Fibroblast of skin of right biceps (primary cell): ENCODE data around the gene CTAGE6.
A peak's percentile ranks its signal among the peaks of the same experiment; 100 is the strongest.
"Not testable (repeated sequence)": the region's sequence is repeated elsewhere in the genome, so short reads cannot be mapped to it uniquely, and the experiment has no call there.

Experiments used
- DNase-seq: peaks from one replicate; pipeline ENCODE4 v3.0.0-alpha.2; 2013

CTAGE6 gene, protein sequence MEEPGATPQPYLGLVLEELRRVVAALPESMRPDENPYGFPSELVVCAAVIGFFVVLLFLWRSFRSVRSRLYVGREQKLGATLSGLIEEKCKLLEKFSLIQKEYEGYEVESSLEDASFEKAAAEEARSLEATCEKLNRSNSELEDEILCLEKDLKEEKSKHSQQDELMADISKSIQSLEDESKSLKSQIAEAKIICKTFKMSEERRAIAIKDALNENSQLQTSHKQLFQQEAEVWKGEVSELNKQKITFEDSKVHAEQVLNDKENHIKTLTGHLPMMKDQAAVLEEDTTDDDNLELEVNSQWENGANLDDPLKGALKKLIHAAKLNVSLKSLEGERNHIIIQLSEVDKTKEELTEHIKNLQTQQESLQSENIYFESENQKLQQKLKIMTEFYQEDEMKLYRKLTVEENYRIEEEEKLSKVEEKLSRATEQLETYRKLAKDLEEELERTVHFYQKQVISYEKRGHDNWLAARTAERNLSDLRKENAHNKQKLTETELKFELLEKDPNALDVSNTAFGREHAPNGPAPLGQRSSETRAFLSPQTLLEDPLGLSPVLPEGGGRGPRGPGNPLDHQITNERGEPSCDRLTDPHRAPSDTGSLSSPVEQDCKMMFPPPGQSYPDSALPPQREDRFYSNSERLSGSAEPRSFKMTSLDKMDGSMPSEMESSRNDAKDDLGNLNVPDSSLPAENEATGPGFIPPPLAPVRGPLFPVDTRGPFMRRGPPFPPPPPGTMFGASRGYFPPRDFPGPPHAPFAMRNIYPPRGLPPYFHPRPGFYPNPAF

DNA sequence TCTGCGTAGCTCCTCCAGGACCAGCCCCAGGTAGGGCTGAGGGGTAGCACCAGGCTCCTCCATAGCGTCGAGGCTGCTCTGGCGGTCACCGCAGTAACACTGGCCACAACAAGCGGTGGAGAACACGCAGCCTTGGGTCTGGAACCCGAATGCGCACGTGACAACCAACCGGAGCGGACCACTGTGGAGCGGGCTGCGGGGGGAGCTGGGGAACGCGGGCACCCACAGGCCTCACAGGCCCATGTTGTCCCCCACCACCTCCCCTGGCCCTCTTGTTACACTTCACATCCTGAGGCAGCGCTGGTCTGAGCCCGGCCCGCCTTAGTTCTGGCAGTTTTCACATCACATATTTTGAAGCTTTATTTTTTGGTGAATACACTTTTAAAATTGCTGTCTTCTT, at the start of gene CTAGE6:
CTAGE6 (minus strand) TSS at position 101 of the 400 bp plus-strand sequence; CDS start at position 63, 38 bp downstream.
- DNase-seq, result not testable (repeated sequence)

DNA sequence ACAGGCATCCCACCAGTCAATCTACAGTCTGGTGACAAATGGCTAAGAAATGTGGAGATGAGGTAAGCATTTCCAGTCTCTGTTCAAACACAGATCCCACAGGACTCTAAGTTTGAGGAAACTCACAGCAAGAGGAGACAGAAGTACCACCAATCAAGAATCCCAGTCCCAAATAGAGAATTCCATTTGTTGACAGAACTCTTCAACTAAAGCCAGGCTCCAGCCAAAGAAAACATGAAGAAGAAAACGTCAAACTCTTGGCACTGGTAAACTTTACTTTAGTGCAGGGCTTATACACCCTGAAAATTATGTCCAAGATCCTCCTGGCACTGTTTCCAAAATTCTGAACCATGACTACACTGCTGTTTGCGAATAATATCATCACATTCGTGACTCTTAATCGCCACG, 49.2 kb upstream of the CTAGE6 start:
- DNase-seq, result not testable (repeated sequence)

DNA sequence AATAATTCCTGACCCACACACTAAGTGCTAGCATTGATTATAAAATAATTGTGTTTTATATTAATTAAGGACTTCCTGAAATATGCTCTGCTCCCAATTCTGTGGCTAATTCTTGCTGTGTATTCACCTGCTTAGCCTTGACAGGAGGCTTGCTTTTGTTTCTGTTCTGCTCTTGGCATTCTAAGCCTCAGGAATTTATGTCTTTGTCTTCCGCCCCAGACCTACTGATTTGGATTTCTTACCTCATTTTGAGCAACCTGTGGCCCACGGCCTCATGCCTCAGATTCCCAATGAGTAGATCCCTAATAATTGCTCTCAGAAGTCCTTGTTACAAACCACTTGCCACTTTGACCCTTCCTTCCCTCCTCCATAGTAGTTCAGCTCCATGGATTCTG, 40.4 kb upstream of the CTAGE6 start:
- not testable (repeated sequence) for DNase-seq

DNA sequence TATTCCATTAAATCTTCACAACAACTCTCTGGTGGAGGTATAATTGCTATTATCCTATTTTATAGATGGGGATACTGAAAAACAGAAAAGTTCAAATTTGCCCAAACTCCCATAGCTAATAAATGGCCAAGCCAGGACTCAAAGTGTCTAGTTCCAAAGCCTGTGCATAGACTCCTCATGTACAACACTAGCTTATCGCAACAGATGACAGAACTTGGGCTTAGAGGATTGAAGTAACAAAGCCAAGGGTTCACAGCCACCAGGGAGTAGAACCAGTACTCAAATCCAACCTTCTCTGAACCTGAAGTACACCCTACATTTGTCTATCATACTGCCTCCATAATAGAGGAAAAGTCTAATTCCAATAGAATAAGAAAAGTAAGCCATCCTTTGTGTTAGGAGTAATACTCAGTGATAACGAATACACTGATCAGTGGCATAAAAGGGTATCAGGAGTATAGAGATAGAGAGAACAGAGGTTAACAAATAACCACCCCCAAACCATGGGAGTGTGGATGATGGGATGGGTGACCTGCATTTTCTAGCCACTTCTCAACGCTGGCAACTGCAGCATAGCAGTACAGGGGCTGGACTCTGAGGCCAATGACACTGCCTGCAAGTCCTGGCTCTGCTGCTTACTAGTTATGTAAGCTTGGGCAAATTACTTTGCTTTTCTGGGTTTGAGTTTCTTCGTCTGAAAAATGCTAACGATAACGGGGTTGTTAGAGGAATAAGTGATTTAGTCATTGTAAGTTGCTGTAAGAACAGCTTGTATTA, 39.8 kb upstream of the CTAGE6 start:
- not testable (repeated sequence) for DNase-seq

DNA sequence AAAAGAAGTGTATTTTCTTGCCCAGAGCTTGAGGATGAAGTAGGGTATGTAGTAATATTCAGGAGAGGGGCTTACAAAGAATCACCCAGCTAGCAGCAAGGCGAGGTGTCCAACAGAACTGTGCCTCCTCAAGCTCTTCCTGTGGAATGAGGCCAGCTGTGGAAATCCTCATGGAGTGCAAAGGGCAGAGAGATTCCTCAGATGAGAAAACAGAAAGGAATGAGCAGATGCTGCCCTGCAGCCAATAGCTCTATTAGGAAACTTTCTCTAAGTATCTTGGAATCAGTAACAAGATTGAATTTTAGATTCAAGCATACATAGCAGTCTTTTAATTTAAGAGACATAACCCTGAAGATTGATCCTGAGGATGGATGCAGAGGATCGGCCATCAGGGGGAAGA, 38.2 kb upstream of the CTAGE6 start:
- not testable (repeated sequence) for DNase-seq

DNA sequence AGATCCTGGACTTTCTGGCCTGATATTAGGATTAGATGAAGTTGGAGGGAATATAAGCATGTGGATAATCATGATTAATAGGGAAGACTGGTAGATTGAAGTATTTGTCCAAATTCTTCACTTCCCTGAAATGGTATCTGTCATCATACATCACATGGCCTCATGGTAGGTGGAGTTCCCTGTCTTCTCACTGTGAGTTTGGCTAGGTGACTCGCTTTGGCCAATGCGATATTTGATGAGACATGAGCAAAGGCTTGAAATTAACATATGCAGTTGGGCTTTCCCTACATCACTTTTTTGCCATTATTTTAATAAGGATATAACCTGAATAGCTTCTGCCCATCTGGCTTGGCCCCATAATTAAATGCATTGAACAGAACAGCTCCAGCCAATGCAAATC, 35.1 kb upstream of the CTAGE6 start:
- DNase-seq, result not testable (repeated sequence)

DNA sequence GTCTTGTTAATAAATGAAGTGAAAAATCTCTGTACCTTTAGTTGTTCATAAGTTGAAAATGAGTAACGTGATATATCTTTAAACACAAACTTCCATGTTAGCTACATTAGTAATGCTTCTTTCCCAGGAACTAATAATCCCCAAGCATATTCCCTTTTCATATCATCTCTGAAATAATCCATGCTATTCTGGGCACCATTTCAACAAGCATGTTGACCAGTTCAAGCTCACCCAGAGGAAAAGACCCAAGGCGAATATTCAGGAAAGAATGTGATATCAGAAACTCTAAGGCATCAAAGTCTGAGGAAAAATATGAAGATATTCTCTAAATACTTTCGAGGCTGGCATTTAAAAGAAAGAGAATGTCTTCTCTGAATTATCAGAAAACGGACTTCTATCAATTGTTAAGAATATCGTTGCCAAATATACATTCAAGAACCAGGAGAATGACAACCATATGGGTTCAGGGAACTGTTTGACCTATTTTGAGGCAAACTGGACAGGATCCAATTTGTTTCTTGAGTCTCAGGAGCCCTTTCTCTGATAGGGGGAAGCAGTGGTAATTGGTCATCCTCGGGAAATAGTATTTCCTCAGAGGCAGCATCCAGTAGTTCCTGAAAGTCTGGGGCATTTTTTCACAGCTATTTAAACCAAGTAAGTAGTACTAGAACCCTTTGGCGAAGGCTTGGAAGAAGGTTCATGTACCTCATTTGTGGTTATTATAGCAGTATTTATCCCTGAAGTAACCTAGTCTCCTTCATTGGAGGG, 28.1 kb upstream of the CTAGE6 start:
- DNase-seq, result not testable (repeated sequence)

DNA sequence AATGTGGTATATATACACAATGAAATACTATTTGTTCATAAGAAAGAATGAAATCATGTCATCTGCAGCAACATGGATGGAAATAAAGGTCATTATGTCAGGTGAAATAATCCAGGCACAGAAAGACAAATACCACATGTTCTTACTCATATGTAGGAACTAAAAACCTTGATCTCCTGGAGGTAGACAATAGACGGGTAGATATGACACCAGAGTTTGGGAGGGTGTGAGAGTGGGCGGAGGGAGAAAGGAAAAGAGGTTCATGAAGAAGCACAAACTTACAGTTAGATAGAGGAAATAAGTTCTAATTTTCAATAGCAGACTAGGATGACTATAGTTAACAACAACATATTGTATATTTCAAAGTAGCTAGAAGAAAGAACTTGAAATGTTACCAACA, 22.1 kb upstream of the CTAGE6 start:
- DNase-seq, result not testable (repeated sequence)

DNA sequence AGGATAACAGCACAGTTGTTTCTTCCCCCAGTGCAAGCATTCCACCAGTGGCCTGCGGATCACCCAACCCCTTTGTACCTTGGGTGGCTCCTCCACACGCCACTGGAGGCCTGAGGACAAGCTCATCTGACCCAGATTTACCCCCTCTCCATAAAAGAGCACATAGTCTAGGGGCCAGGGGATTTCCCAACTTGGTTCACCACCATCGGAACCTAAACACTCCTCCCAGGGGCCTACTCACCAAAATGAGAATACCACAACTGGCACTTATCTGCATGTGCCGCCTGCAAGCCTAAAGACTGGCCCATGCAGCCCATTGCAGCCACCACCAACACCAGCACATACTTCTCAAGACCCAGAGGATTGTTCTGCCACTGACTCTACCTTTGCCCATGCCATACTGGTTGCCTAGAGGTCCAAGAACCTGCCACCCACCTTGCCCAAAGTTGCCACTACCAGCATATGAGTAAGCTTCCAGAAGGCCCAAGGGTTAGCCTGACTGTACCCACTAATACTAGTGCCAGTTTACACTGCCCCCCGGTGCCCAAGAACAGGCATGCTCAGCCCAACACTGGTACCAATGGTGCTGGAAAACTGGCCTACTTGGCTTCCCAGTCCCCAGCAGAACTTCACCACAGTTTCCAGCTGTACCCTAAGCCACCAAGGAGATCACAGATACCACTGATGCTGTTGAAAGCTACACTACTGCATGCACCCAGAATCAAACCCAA, 15.4 kb upstream of the CTAGE6 start:
- DNase-seq, result not testable (repeated sequence)

DNA sequence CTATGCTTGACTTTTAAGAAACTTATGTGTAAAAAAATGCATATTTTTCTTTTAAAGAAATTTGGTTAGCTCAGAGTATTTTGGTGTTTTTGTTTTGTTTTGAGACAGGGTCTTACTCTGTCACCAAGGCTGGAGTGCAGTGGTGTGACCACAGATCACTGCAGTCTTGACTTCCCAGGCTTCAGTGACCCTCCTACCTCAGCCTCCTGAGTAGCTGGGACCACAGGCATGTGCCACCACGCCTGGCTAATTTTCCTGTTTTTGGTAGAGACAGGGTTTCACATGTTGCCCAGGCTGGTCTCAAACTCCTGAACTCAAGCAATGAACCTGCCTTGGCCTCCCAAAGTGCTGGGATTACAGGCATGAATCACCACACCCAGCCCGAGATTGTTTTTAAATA, 10.0 kb upstream of the CTAGE6 start:
- not testable (repeated sequence) for DNase-seq

DNA sequence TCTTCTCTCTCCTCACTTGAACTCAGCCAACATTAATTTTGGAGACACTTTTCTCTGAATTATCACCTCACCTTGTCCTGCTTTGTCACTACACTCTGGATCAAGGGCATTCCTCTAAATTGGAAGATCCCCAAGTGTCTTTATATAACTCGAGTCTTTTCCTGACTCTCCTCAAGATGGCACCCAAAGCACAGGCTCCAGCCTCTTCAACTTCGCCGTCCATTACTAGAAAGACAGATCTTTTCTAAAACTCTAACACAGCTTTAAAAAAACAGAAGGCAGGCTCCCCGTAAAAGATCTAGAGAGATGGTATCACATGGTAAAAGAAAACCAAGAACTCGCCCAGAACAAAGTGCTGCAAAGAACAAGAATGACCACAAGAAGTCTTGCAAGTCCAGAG, 8.2 kb upstream of the CTAGE6 start:
- not testable (repeated sequence) for DNase-seq

DNA sequence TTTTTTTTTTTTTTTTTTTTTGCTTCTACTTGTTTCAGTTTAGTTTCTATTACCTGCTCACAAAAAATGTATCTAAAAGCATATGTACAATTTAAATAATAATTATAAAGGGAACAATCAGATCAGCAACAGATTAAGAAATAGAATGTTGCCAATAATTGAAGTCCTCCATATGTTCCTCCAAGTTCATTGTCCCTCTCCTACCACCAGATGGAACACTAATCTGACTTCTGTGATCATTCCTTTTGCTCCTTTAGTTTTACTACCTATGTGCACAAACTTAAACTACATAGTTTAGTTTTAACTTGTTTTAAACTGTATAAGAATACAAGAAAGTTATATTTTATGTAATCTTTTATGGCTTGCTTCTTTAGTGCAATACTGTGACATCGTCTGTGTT, 5.6 kb upstream of the CTAGE6 start:
- DNase-seq, result not testable (repeated sequence)

DNA sequence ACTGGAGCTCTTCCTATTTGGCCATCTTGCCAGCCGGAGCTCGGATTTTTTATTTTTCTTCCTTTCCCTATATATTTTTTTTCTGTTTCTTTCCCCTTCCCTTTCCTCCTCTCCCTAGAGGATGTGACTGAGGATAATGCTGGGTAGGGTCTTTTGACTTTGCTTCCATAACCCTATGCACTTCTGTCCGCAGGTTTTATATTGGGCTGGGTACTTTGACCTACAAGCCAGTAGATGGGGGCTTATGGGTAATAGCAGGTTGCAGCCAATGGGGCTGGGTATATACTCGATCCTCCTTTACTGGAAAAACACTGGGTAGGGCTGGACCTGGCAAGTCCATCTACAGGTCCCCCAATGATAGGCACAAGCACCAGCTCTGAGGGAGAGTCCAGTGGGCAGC, 12.2 kb downstream of the CTAGE6 start:
- DNase-seq, result not testable (repeated sequence)

DNA sequence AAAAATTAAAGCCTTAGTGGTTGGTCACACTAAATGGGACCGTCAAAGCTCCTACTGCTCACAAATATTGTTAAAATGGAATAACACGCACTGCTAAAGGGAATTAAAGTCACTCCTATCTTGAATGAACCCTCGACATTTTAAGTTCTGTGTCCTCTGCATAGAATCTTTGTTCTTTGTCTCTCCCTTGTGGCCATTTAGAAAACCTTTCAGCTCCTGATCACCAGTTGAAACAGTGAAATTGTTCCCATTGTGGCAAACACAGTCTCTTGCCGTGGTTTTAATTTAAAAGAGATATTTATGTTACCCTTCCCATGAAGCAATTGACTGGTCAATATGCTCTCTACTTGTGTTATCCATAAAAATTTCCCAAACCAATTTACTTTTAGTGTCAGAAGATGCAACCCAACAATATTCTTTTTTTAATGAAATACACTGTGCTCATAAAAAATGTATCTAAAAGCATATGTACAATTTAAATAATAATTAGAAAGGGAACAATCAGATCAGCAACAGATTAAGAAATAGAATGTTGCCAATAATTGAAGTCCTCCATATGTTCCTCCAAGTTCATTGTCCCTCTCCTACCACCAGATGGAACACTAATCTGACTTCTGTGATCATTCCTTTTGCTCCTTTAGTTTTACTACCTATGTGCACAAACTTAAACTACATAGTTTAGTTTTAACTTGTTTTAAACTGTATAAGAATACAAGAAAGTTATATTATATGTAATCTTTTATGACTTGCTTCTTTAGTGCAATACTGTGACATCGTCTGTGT, 20.3 kb downstream of the CTAGE6 start:
- peak; percentile 53 for DNase-seq

DNA sequence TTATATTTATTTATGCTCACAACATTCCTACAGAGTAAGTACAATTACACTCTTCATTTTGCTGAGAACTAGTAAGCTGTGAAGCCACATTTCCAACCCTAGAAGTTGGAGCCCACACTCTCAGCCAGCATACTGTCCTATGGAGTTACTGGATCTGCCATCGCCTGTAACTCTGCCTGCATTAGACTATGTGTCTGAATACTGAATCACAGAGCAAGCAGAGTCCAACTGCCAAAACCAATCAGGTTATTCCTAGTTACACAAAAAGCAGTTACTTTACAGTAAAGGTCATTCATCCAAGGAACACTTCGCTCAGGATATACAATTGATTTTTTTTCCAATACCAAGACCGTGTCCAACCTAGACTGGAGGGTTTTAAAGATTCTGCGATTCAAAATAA, 21.5 kb downstream of the CTAGE6 start:
- DNase-seq, result no peak

DNA sequence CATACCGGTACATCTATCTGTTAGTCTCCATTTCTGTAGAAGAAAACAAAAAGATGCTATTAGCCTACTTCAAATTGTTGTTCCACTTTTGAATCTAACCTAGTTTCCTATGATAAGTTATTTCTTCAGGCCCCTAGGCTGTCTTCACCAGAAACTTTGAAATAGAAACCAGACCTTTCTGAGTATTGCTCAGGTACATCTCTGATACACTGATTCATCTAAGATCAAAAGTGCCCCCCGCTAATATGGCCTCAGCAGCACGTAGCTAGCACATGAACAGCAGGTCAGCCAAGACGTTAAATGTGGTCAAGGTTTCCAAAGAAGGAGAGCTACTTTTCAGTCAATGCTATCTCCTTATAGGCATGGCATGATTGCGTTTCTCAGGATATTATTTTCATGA, 23.6 kb downstream of the CTAGE6 start:
- DNase-seq, result no peak

DNA sequence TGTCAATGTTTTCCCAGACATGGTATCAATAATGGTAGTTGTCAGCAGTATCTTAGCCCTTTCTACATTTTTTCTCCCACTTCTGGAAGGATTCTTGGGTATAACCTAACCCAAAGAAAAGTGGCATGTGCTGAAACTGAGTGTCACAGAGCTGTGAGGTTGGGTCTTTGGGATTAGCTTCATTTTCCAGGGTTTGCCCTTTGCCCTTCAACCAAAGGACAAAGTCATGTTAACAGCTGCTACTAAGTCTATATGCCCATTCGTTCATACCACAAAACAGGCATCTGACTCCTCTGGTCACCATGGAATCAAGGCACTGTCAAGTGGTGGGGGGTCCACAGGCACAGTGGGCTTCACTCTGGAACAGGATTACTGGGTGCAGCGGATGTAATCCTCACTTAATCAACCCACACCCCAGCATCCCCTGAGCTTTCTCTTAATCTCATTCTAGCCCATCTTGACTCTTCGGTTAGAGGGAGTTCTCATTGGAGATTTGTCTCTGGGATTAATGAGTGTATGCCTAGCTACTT, 29.1 kb downstream of the CTAGE6 start:
- DNase-seq, result no peak

DNA sequence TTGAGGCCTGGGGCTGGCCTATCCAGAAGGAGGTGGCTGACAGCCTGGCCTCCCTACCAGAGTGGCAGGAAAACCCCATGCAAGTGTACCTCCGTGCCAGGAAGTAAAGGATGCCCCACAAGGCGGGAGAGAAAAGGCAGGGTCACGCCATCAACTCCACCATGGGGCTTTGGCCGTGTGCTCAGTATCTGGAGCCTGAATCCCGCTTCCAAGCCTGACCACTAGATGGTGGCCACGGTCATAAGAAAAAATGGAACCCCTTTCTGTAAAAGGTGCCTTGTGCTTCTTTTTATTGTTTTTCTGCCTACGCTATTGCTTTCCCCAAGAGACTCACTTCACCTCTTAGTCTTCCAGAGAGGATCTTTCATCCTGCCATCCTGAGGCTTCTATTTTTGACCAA, 29.9 kb downstream of the CTAGE6 start:
- DNase-seq, result not testable (repeated sequence)

DNA sequence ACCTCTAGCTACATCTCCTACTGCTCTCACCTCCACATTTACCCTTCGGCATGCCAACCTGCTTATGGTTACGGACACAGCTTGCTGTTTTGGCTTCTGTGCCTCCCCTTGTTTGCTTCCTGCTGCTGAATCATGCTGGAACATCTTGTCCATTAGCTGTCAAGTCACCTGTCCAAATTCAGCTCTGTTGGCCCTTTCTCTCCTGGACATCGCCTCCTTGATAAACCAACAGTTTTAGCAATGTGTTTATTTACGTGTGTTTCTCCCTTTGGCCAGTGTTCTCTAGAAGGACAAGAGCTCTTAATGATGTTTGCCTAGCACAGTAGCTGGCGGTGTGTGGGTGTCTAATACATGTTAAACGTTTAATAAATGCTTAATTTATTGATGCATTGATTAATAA, 31.4 kb downstream of the CTAGE6 start:
- DNase-seq, result not testable (repeated sequence)

DNA sequence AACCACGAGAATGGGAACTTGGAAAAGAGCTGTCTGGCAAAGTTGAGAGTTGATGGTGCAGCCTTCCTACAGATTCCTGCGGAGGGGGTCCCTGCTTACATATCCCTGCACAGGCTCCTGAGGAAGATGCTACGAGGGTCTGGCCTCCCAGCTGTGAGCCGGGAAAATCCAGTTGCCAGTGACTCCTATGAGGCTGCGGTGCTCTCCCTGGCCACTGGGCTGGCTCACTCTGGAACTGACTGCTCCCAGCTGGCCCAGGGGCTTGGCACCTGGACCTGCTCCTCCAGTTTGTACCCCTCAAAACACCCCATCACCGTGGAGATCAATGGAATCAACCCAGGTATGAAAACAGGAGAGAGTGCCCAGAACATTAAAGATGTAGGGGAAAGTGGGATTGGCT, 37.2 kb downstream of the CTAGE6 start:
- not testable (repeated sequence) for DNase-seq
